Keratinocyte (primary cell): ENCODE measurements around the gene ARHGAP10.
"Not testable (repeated sequence)": the region's sequence is repeated elsewhere in the genome, so short reads cannot be mapped to it uniquely, and the experiment has no call there.

Source experiments
- EZH2 ChIP-seq: IDR thresholded peaks from one replicate; pipeline ENCODE4 v1.6.1; 2012; ENCODE audit warnings: inconsistent platforms, mild to moderate bottlenecking, low read length, moderate library complexity
- TF ChIP-seq, protein P1 (sequence below), 3 experiments: IDR thresholded peaks in 1 of 3; conservative IDR thresholded peaks in 1 of 3; optimal IDR thresholded peaks in 1 of 3; 2 replicates in 2 of 3; 3 replicates in 1 of 3; pipeline versions ENCODE3 to v1.5.1; 2011; ENCODE audit warnings: low read length in 3 of 3, mild to moderate bottlenecking in 3 of 3, moderate library complexity in 2 of 3, control low read depth in 1 of 3, inconsistent platforms in 1 of 3; ENCODE audit not compliant: insufficient read depth in 2 of 3; ENCODE audit errors: extremely low read depth in 1 of 3

DNA sequence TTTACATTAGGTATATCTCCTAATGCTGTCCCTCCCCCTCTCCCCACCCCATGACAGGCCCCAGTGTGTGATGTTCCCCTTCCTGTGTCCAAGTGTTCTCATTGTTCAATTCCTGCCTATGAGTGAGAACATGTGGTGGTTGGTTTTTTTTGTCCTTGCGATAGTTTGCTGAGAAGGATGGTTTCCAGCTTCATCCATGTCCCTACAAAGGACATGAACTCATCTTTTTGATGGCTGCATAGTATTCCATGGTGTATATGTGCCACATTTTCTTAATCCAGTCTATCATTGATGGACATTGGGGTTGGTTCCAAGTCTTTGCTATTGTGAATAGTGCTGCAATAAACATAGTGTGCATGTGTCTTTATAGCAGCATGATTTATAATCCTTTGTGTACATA is 268.1 kb downstream of the ARHGAP10 start:
- TF ChIP-seq, protein P1, sequence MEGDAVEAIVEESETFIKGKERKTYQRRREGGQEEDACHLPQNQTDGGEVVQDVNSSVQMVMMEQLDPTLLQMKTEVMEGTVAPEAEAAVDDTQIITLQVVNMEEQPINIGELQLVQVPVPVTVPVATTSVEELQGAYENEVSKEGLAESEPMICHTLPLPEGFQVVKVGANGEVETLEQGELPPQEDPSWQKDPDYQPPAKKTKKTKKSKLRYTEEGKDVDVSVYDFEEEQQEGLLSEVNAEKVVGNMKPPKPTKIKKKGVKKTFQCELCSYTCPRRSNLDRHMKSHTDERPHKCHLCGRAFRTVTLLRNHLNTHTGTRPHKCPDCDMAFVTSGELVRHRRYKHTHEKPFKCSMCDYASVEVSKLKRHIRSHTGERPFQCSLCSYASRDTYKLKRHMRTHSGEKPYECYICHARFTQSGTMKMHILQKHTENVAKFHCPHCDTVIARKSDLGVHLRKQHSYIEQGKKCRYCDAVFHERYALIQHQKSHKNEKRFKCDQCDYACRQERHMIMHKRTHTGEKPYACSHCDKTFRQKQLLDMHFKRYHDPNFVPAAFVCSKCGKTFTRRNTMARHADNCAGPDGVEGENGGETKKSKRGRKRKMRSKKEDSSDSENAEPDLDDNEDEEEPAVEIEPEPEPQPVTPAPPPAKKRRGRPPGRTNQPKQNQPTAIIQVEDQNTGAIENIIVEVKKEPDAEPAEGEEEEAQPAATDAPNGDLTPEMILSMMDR (optimal IDR thresholded peaks at IDR 0.05 in 1 of 3, IDR thresholded peaks at IDR 0.05 in 1 of 3, conservative IDR thresholded peaks at IDR 0.05 in 1 of 3; ENCODE audit: extremely low read depth in 1 of 3, insufficient read depth in 2 of 3, low read length in 3 of 3): not testable (repeated sequence)
- not testable (repeated sequence) for TF ChIP-seq EZH2
